ENCODE data around the gene RBAK.

DNA sequence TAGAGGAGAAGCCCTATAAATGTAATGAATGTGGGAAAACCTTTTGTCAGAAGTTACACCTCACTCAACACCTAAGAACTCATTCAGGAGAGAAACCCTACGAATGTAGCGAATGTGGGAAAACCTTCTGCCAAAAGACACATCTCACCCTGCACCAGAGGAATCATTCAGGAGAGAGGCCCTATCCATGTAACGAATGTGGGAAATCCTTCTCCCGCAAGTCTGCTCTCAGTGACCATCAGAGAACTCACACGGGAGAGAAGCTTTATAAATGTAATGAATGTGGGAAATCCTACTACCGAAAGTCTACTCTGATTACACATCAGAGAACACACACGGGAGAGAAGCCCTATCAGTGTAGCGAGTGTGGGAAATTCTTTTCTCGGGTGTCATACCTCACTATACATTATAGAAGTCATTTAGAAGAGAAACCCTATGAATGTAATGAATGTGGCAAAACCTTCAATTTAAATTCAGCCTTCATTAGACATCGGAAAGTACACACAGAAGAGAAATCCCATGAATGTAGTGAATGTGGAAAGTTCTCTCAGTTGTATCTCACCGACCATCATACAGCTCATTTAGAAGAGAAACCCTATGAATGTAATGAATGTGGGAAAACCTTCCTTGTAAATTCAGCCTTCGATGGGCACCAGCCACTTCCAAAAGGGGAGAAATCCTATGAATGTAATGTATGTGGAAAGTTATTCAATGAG is 18.9 kb downstream of the RBAK start:
- TF ChIP-seq, protein P1, sequence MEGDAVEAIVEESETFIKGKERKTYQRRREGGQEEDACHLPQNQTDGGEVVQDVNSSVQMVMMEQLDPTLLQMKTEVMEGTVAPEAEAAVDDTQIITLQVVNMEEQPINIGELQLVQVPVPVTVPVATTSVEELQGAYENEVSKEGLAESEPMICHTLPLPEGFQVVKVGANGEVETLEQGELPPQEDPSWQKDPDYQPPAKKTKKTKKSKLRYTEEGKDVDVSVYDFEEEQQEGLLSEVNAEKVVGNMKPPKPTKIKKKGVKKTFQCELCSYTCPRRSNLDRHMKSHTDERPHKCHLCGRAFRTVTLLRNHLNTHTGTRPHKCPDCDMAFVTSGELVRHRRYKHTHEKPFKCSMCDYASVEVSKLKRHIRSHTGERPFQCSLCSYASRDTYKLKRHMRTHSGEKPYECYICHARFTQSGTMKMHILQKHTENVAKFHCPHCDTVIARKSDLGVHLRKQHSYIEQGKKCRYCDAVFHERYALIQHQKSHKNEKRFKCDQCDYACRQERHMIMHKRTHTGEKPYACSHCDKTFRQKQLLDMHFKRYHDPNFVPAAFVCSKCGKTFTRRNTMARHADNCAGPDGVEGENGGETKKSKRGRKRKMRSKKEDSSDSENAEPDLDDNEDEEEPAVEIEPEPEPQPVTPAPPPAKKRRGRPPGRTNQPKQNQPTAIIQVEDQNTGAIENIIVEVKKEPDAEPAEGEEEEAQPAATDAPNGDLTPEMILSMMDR (IDR thresholded peaks at IDR 0.05; ENCODE audit: insufficient read depth, low read length, poor library complexity, severe bottlenecking): no peak
- TF ChIP-seq EZH2phosphoT487 (conservative IDR thresholded peaks at IDR 0.05; ENCODE audit: low read length): no peak

Measured in SU-DHL-6 (cell line).